Fibroblast of lung (primary cell): ENCODE results near the gene GADL1. TPM values are rescaled to one million over a fixed set of nuclear protein-coding genes. Genes with fewer than 3 reads are reported as not detected.

Experiments used
- DNase-seq, 2 donors: peaks; one replicate each; pipeline versions ENCODE4 v3.0.0 to v3.0.0-alpha.2; 2010; ENCODE audit warnings: low read depth in 2 of 2
- H2AFZ ChIP-seq: 2 replicates; pipeline ENCODE4 v1.5.1; 2012; ENCODE audit warnings: low read length, control low read depth, inconsistent platforms
- H3K27ac ChIP-seq: 2 replicates; pipeline ENCODE4 v1.5.1; 2011; ENCODE audit warnings: low read length, control low read depth; ENCODE audit not compliant: insufficient read depth
- H3K27me3 ChIP-seq: 2 replicates; pipeline ENCODE4 v1.5.1; 2011; ENCODE audit warnings: mild to moderate bottlenecking, low read length; ENCODE audit not compliant: control insufficient read depth, insufficient read depth
- H3K36me3 ChIP-seq: 2 replicates; pipeline ENCODE4 v1.5.1; 2011; ENCODE audit warnings: low read length; ENCODE audit not compliant: control insufficient read depth, insufficient read depth
- H3K4me1 ChIP-seq: 2 replicates; pipeline ENCODE4 v1.5.1; 2011; ENCODE audit warnings: low read length; ENCODE audit not compliant: control insufficient read depth, insufficient read depth; ENCODE audit errors: extremely low read depth
- H3K4me2 ChIP-seq: 2 replicates; pipeline ENCODE4 v1.5.1; 2011; ENCODE audit warnings: low read length, control low read depth; ENCODE audit not compliant: insufficient read depth; ENCODE audit errors: extremely low read depth
- H3K4me3 ChIP-seq, 4 experiments: fragments of 200-600 bp in 1 of 4; sonication (generic) in 1 of 4; replicated peaks in 1 of 4; 2 replicates each; pipeline ENCODE4 v1.5.1; 2011 to 2016; ENCODE audit warnings: low read length in 4 of 4, low read depth in 3 of 4, mild to moderate bottlenecking in 3 of 4, control low read depth in 2 of 4, inconsistent platforms in 1 of 4, mixed read lengths in 1 of 4; ENCODE audit not compliant: insufficient read depth in 1 of 4; ENCODE audit errors: control extremely low read depth in 1 of 4
- H3K79me2 ChIP-seq: 2 replicates; pipeline ENCODE4 v1.5.1; 2012; ENCODE audit warnings: mild to moderate bottlenecking, low read length, inconsistent platforms; ENCODE audit not compliant: control insufficient read depth, insufficient read depth
- H3K9ac ChIP-seq: 2 replicates; pipeline ENCODE4 v1.5.1; 2011; ENCODE audit warnings: mild to moderate bottlenecking, low read length, control low read depth; ENCODE audit not compliant: insufficient read depth
- H3K9me3 ChIP-seq: 2 replicates; pipeline ENCODE4 v1.5.1; 2012; ENCODE audit warnings: low read depth, low read length; ENCODE audit not compliant: control insufficient read depth, insufficient read depth
- H4K20me1 ChIP-seq: 2 replicates; pipeline ENCODE4 v1.5.1; 2011; ENCODE audit warnings: low read length; ENCODE audit not compliant: control insufficient read depth, insufficient read depth; ENCODE audit errors: extremely low read depth
- EZH2 ChIP-seq: IDR thresholded peaks from 2 replicates; pipeline ENCODE4 v1.5.1; 2012; ENCODE audit warnings: low read length, control low read depth, mild to moderate bottlenecking; ENCODE audit errors: missing control alignments
- polyA plus RNA-seq, 2 donors: library from polyadenylated mRNA; depleted of rRNA in 1 of 2; stranded (reverse) in 1 of 2; unstranded in 1 of 2; fragments of >200 nt; gene quantifications; 2 replicates each; pipeline ENCODE4 v1.2.1, GENCODE V29; 2011 to 2012; ENCODE audit warnings: missing spikeins in 1 of 2
- total RNA-seq: library from RNA; depleted of rRNA; stranded (reverse); fragments of >200 nt; gene quantifications from 2 replicates; pipeline ENCODE4 v1.2.1, GENCODE V29; 2014
- TF ChIP-seq, protein P1 (sequence below), 2 donors: IDR thresholded peaks in 1 of 2; conservative IDR thresholded peaks in 1 of 2; 1 replicate in 1 of 2; 2 replicates in 1 of 2; pipeline ENCODE4 v1.5.1; 2011 to 2012; ENCODE audit warnings: low read length in 2 of 2, control low read depth in 1 of 2, inconsistent platforms in 1 of 2, low read depth in 1 of 2, mild to moderate bottlenecking in 1 of 2

GADL1 gene
- total and polyA plus RNA-seq, 2 donors (not counting 1 experiment from before 2014, with no cell fraction given), result 0.18 to 3.6 TPM

GRCh38 chr3:30743641-30744317 is 150.7 kb downstream of the GADL1 start:
- no peaks in the 10 kb centered on the region for H3K27me3 ChIP-seq
- H3K4me3 ChIP-seq, result no peak overlapping the region
- H3K9me3 ChIP-seq, result no peaks in the 10 kb centered on the region
- H2AFZ ChIP-seq, result no peak overlapping the region
- no peak for DNase-seq
- H3K9ac ChIP-seq, result no peak overlapping the region
- H3K4me1 ChIP-seq, result no peaks in the 10 kb centered on the region
- no peaks in the 10 kb centered on the region for H4K20me1 ChIP-seq
- TF ChIP-seq EZH2, result no peak
- TF ChIP-seq, protein P1, sequence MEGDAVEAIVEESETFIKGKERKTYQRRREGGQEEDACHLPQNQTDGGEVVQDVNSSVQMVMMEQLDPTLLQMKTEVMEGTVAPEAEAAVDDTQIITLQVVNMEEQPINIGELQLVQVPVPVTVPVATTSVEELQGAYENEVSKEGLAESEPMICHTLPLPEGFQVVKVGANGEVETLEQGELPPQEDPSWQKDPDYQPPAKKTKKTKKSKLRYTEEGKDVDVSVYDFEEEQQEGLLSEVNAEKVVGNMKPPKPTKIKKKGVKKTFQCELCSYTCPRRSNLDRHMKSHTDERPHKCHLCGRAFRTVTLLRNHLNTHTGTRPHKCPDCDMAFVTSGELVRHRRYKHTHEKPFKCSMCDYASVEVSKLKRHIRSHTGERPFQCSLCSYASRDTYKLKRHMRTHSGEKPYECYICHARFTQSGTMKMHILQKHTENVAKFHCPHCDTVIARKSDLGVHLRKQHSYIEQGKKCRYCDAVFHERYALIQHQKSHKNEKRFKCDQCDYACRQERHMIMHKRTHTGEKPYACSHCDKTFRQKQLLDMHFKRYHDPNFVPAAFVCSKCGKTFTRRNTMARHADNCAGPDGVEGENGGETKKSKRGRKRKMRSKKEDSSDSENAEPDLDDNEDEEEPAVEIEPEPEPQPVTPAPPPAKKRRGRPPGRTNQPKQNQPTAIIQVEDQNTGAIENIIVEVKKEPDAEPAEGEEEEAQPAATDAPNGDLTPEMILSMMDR (conservative IDR thresholded peaks at IDR 0.05 in 1 of 2, IDR thresholded peaks at IDR 0.05 in 1 of 2; ENCODE audit: low read depth in 1 of 2, low read length in 2 of 2), result no peak
- H3K27ac ChIP-seq, result no peak overlapping the region
- H3K36me3 ChIP-seq, result no peaks in the 10 kb centered on the region
- no peak overlapping the region for H3K4me2 ChIP-seq
- H3K79me2 ChIP-seq, result no peaks in the 10 kb centered on the region

- Histone ChIP-seq H3K9ac (no peak overlapping the region), H3K79me2 (no peaks in the 10 kb centered on the region), H3K9me3 (no peaks in the 10 kb centered on the region), H2AFZ (no peak overlapping the region), H3K4me1 (no peaks in the 10 kb centered on the region), H3K27ac (no peak overlapping the region), H4K20me1 (no peaks in the 10 kb centered on the region), H3K36me3 (no peaks in the 10 kb centered on the region), H3K4me2 (no peak overlapping the region), H3K4me3 (no peak overlapping the region), H3K27me3 (no peaks in the 10 kb centered on the region)
- no peak for DNase-seq
- no peak for TF ChIP-seq EZH2
Observed at GRCh38 chr3:30742796-30743619, 151.5 kb downstream of the GADL1 start.

DNA sequence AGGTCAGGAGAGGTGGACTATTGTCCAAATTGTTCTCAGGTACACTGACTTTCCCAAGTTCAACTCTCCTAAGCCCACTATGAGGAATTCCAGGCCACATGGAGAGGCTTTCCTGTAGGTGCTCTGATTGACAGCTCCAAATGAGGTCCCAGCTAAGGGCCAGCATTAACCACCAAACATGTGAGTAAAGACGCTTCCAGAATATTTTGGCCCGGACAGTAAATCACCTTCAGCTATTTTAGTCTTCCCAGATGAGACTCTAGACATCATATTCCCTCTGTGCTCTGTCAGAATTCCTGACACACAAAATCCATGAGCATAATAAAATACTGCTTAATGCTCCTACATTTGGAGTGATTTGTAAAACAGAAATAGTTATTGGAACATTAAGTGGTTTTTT is 152.6 kb downstream of the GADL1 start:
- H3K79me2 ChIP-seq, result no peaks in the 10 kb centered on the region
- no peak overlapping the region for H3K4me2 ChIP-seq
- no peak overlapping the region for H3K4me3 ChIP-seq
- no peaks in the 10 kb centered on the region for H3K27me3 ChIP-seq
- no peak overlapping the region for H3K9ac ChIP-seq
- H3K27ac ChIP-seq, result no peak overlapping the region
- no peak for DNase-seq
- no peaks in the 10 kb centered on the region for H4K20me1 ChIP-seq
- TF ChIP-seq, protein P1 (conservative IDR thresholded peaks at IDR 0.05 in 1 of 2, IDR thresholded peaks at IDR 0.05 in 1 of 2; ENCODE audit: low read depth in 1 of 2, low read length in 2 of 2), result no peak
- no peak for TF ChIP-seq EZH2
- H3K36me3 ChIP-seq, result no peaks in the 10 kb centered on the region
- H3K4me1 ChIP-seq, result no peaks in the 10 kb centered on the region
- no peak overlapping the region for H2AFZ ChIP-seq
- no peaks in the 10 kb centered on the region for H3K9me3 ChIP-seq
